Upper lobe of left lung (tissue), 6 donors: ENCODE data around the gene HDGFL2. TPM values are rescaled to one million over a fixed set of nuclear protein-coding genes. Genes with fewer than 3 reads are reported as not detected.

Experiments used
- ATAC-seq, 2 donors: fragments of 200-7000 bp; cut with Tn5 transposase; one replicate each; pipeline ENCODE4 v1.9.1; 2022; ENCODE audit warnings: mild to moderate bottlenecking in 2 of 2, moderate library complexity in 2 of 2; ENCODE audit not compliant: low FRiP score in 2 of 2
- DNase-seq, 2 donors: peaks; one replicate each; pipeline ENCODE4 v3.0.0-alpha.2; 2019 to 2020
- H3K27ac ChIP-seq, 4 donors: fragments of 200-600 bp; sonication (generic); one replicate each; pipeline ENCODE4 v1.5.1; 2016 to 2019
- H3K27me3 ChIP-seq, 4 donors: fragments of 200-600 bp; sonication (generic); one replicate each; pipeline ENCODE4 v1.5.1; 2017 to 2019
- H3K36me3 ChIP-seq, 4 donors: fragments of 200-600 bp; sonication (generic); one replicate each; pipeline ENCODE4 v1.5.1; 2016 to 2019
- H3K4me1 ChIP-seq, 4 donors: fragments of 200-600 bp; sonication (generic); one replicate each; pipeline ENCODE4 v1.5.1; 2018 to 2019
- H3K4me3 ChIP-seq, 4 donors: fragments of 200-600 bp; sonication (generic); one replicate each; pipeline ENCODE4 v1.5.1; 2017 to 2019; ENCODE audit warnings: mild to moderate bottlenecking in 2 of 4, moderate library complexity in 1 of 4
- H3K9me3 ChIP-seq, 4 donors: fragments of 200-600 bp; sonication (generic); one replicate each; pipeline ENCODE4 v1.5.1; 2018 to 2019
- EP300 ChIP-seq, 4 donors: sonication (generic); formaldehyde crosslinking; IDR thresholded peaks; one replicate each; pipeline ENCODE4 v1.5.1; 2017; ENCODE audit warnings: antibody characterized with exemption in 4 of 4, control low read depth in 2 of 4
- POLR2A ChIP-seq, 4 donors: fragments of 450-650 bp; IDR thresholded peaks; one replicate each; pipeline ENCODE4 v1.5.1; 2016 to 2017; ENCODE audit warnings: antibody characterized with exemption in 4 of 4, mild to moderate bottlenecking in 2 of 4
- POLR2AphosphoS5 ChIP-seq, 2 donors: sonication (generic); formaldehyde crosslinking; IDR thresholded peaks; one replicate each; pipeline ENCODE4 v1.5.1; 2017; ENCODE audit warnings: antibody characterized with exemption in 2 of 2
- WGBS, 2 donors: methylation state at CpG; one replicate each; pipeline ENCODE4 v1.1.5; 2017 to 2018; 5-methylcytosine and 5-hydroxymethylcytosine counted together
- total RNA-seq, 6 donors: library from RNA; depleted of rRNA in 4 of 6; stranded (reverse); fragments of >200 nt in 4 of 6; gene quantifications; one replicate each; pipeline versions ENCODE4 v1.1.0 to v1.2.1, GENCODE V29; 2016 to 2021
- TF ChIP-seq, protein P1 (sequence below), 6 experiments: fragments of 450-650 bp in 4 of 6; fragments of 200-600 bp in 2 of 6; sonication (generic) in 2 of 6; IDR thresholded peaks; one replicate each; pipeline ENCODE4 v1.5.1; 2016 to 2019; ENCODE audit warnings: antibody characterized with exemption in 6 of 6
- donor health status: DM: no; HTN: no; CAD: no; lungs with moderate emphysema.
- donor health status: DM: no; HTN: yes; CAD: no; lungs with severe emphysema.

Gene HDGFL2
- total RNA-seq, 6 donors from 2014 or later, result 23.9 to 71.2 (median 37.6) TPM

DNA sequence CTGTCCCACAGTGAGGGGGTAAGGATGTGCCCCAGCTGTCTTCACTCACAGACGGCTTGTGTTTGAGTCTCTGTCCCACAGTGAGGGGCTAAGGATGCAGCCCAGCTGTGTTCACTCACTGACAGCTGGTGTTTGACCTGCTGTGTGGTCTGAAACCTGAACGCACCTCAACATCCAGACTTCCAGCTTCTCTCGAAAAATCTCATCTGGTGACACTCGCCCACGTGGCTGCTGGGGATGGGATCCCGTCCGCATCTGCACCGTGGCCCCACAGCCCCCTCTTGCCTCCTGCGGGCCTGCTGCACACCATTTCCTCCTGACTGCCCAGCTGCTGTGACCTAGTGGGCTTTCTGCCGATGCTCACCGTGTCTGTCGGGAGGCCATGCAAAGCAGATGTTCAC is 42.3 kb upstream of the HDGFL2 start:
- peaks cover 0 to 45% (median 27%) of the 10 kb centered on the region in 4 donors for H3K36me3 ChIP-seq
- no peak for TF ChIP-seq POLR2A (IDR thresholded peaks at IDR 0.05)
- TF ChIP-seq, protein P1, sequence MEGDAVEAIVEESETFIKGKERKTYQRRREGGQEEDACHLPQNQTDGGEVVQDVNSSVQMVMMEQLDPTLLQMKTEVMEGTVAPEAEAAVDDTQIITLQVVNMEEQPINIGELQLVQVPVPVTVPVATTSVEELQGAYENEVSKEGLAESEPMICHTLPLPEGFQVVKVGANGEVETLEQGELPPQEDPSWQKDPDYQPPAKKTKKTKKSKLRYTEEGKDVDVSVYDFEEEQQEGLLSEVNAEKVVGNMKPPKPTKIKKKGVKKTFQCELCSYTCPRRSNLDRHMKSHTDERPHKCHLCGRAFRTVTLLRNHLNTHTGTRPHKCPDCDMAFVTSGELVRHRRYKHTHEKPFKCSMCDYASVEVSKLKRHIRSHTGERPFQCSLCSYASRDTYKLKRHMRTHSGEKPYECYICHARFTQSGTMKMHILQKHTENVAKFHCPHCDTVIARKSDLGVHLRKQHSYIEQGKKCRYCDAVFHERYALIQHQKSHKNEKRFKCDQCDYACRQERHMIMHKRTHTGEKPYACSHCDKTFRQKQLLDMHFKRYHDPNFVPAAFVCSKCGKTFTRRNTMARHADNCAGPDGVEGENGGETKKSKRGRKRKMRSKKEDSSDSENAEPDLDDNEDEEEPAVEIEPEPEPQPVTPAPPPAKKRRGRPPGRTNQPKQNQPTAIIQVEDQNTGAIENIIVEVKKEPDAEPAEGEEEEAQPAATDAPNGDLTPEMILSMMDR (IDR thresholded peaks at IDR 0.05), result no peak
- TF ChIP-seq POLR2AphosphoS5 (IDR thresholded peaks at IDR 0.05), result peak in 1 of 2 donors; percentile 55
- no peaks in the 10 kb centered on the region for H3K9me3 ChIP-seq
- no peaks in the 10 kb centered on the region for H3K27me3 ChIP-seq
- WGBS, 2 donors, result 72 to 75% methylated on average over 11 to 12 of the region's 12 CpGs
- peaks cover 0 to 6% (median 3%) of the 10 kb centered on the region in 4 donors for H3K4me1 ChIP-seq
- H3K4me3 ChIP-seq, result no peak overlapping the region
- DNase-seq (no peak), ATAC-seq (no peak)
- H3K27ac ChIP-seq, result peak overlapping the region in 1 of 4 donors; percentile 4

DNA sequence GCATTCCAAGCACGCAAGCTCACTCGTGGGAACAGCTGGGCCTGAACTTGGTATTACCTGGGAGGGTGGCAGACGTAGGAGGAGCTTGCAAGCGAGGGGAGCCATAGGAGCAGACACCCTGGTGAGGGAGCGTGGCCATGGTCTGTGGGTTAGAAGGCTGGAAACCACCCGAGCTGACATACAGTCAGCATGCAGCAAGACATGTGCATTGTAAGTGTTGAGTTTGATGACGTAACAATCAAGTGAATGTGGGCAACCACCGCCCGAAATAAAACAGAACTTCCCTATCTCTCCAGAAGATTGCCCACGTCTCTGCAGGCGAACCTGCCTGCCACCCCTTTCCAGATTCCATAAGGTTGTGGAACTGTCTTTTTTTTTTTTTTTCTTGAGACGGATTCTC is 41.3 kb upstream of the HDGFL2 start:
- WGBS, 2 donors, result 74 to 82% methylated on average over 10 to 12 of the region's 12 CpGs
- peaks cover 0 to 50% (median 24%) of the 10 kb centered on the region in 4 donors for H3K36me3 ChIP-seq
- ATAC-seq, result peak in 1 of 2 donors; percentile 65
- H3K9me3 ChIP-seq, result no peaks in the 10 kb centered on the region
- H3K27me3 ChIP-seq, result no peaks in the 10 kb centered on the region
- no peak for TF ChIP-seq EP300 (IDR thresholded peaks at IDR 0.05)
- TF ChIP-seq POLR2AphosphoS5 (IDR thresholded peaks at IDR 0.05), result no peak
- no peak for TF ChIP-seq POLR2A (IDR thresholded peaks at IDR 0.05)
- TF ChIP-seq, protein P1 (IDR thresholded peaks at IDR 0.05), result no peak
- peaks cover 0 to 6% (median 3%) of the 10 kb centered on the region in 4 donors for H3K4me1 ChIP-seq
- H3K27ac ChIP-seq, result no peak overlapping the region
- DNase-seq, result peak in 1 of 2 donors; percentile 47
- H3K4me3 ChIP-seq, result no peak overlapping the region

DNA sequence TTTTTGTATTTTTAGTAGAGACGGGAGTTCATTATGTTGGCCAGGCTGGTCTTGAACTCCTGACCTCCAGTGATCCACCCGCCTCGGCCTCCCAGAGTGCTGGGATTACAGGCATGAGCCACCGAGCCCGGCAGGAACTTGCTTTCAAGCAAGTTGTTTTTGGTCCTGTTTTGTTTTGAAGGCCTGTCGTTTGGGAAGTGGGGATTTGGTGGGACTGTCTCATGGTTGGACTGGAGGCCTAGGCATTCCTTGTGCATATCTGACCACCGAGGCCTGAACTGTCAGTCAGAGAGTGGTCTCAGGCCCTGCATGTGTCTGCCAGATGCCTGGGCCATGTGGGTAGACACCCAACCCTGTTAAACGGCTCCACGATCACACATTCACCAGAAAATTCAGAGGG is 40.8 kb upstream of the HDGFL2 start:
- no peaks in the 10 kb centered on the region for H3K9me3 ChIP-seq
- H3K36me3 ChIP-seq, result peaks cover 0 to 50% (median 24%) of the 10 kb centered on the region in 4 donors
- no peak overlapping the region for H3K27ac ChIP-seq
- DNase-seq, result no peak
- TF ChIP-seq, protein P1 (IDR thresholded peaks at IDR 0.05), result no peak
- TF ChIP-seq POLR2A (IDR thresholded peaks at IDR 0.05) (no peak), POLR2AphosphoS5 (IDR thresholded peaks at IDR 0.05) (no peak), EP300 (IDR thresholded peaks at IDR 0.05) (no peak)
- peaks cover 0 to 6% (median 3%) of the 10 kb centered on the region in 4 donors for H3K4me1 ChIP-seq
- H3K4me3 ChIP-seq, result no peak overlapping the region
- WGBS, 2 donors, result 75 to 80% methylated on average over 9 of the region's 9 CpGs
- no peak for ATAC-seq
- no peaks in the 10 kb centered on the region for H3K27me3 ChIP-seq

DNA sequence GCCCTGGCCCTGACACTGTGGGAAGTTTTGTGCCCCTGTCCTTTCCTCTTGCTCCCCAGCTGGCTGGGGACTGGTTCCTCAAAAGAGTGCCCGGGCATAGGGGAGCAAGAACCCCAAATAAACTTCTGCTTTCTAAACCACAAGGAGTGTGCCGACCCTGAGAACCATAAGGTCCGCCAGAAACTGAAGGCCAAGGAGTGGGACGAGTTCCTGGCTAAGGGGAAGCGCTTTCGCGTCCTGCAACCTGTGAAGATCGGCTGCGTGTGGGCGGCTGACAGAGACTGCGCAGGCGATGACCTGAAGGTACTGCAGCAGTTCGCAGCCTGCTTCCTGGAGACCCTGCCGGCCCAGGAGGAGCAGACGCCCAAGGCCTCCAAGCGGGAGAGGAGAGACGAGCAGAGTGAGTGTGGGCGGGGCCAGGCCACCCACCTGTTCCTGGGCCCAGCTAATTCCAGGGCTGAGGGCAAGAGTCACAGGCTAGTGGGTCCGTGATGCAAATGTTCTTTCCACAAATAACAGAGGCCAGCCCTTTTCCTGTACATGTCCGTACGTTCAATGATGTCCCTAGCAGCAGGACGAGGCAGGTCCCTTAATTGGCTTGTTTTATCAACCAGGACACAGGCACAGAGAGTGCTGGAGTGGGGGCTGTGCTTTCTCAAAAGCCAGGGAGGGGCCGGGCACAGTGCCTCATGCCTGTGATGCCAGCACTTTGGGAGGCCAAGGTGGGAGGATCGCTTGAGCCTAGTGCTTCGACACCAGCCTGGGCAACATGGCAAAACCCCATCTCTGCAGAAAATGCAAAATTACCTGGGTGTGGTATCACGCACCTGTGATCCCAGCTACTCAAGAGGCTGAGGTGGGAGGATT is 40.1 kb upstream of the HDGFL2 start:
- no peak overlapping the region for H3K4me3 ChIP-seq
- peaks cover 0 to 6% (median 3%) of the 10 kb centered on the region in 4 donors for H3K4me1 ChIP-seq
- WGBS, 2 donors, result 68 to 89% methylated on average over 23 to 26 of the region's 26 CpGs
- H3K9me3 ChIP-seq, result no peaks in the 10 kb centered on the region
- peak; percentile 21 to 70 for ATAC-seq
- no peak for TF ChIP-seq EP300 (IDR thresholded peaks at IDR 0.05)
- TF ChIP-seq, protein P1 (IDR thresholded peaks at IDR 0.05), result no peak
- TF ChIP-seq POLR2A (IDR thresholded peaks at IDR 0.05), result no peak
- TF ChIP-seq POLR2AphosphoS5 (IDR thresholded peaks at IDR 0.05), result no peak
- no peak overlapping the region for H3K27ac ChIP-seq
- no peaks in the 10 kb centered on the region for H3K27me3 ChIP-seq
- H3K36me3 ChIP-seq, result peaks cover 0 to 50% (median 25%) of the 10 kb centered on the region in 4 donors
- DNase-seq, result peak; percentile 33 to 78
